A549 (cell line): ENCODE data around the gene PPP1R11.

Experiments used
- CBX2 ChIP-seq: fragments of 200-600 bp; sonication (generic); IDR thresholded peaks from 2 replicates; pipeline ENCODE4 v1.6.1; 2016; ENCODE audit warnings: low read depth, mild to moderate bottlenecking, borderline replicate concordance
- CEBPB ChIP-seq, 2 experiments: fragments of >200 bp in 1 of 2; sonication (Bioruptor Twin) in 1 of 2; formaldehyde crosslinking in 1 of 2; IDR thresholded peaks; 2 replicates each; pipeline ENCODE4 v1.6.1; 2012 to 2016
- ESRRA ChIP-seq: fragments of 150-350 bp; IDR thresholded peaks from 2 replicates; pipeline ENCODE4 v1.6.1; 2014; ENCODE audit warnings: mild to moderate bottlenecking, low read length, borderline replicate concordance
- FOSL2 ChIP-seq, 2 experiments: fragments of 450-650 bp in 1 of 2; fragments of >200 bp in 1 of 2; sonication (Bioruptor Twin) in 1 of 2; formaldehyde crosslinking; IDR thresholded peaks; 2 replicates each; pipeline versions ENCODE4 v1.5.0 to v1.6.1; 2016 to 2020; ENCODE audit warnings: mild to moderate bottlenecking in 1 of 2, moderate library complexity in 1 of 2
- MAX ChIP-seq: IDR thresholded peaks from 2 replicates; pipeline ENCODE4 v1.6.1; 2012
- MYC ChIP-seq: IDR thresholded peaks from 2 replicates; pipeline ENCODE4 v1.6.1; 2012; ENCODE audit warnings: mild to moderate bottlenecking, inconsistent platforms, low read length, improper control_type of control experiment, borderline replicate concordance
- POLR2A ChIP-seq: IDR thresholded peaks from 2 replicates; pipeline ENCODE4 v1.6.1; 2012; ENCODE audit warnings: mild to moderate bottlenecking, low read length
- POLR2AphosphoS2 ChIP-seq: conservative IDR thresholded peaks from 2 replicates; pipeline ENCODE4 v1.6.1; 2012; ENCODE audit warnings: low read length, improper control_type of control experiment, inconsistent platforms
- RAD21 ChIP-seq, 2 experiments: fragments of >200 bp in 1 of 2; sonication (Bioruptor Twin) in 1 of 2; formaldehyde crosslinking in 1 of 2; IDR thresholded peaks in 1 of 2; conservative IDR thresholded peaks in 1 of 2; 2 replicates in 1 of 2; 3 replicates in 1 of 2; pipeline ENCODE4 v1.6.1; 2012 to 2018; ENCODE audit warnings: inconsistent platforms in 1 of 2
- ZNF302 ChIP-seq: fragments of 250-450 bp; sonication (Bioruptor Pico); IDR thresholded peaks from 2 replicates; pipeline ENCODE4 v1.9.0; 2021; ENCODE audit warnings: inconsistent platforms, mild to moderate bottlenecking, moderate library complexity
- TF ChIP-seq, protein P1 (sequence below): fragments of >200 bp; sonication (Bioruptor Twin); formaldehyde crosslinking; IDR thresholded peaks from 3 replicates; pipeline ENCODE4 v1.5.1; 2016
- TF ChIP-seq, protein P2 (sequence below): fragments of >200 bp; sonication (Bioruptor Twin); formaldehyde crosslinking; IDR thresholded peaks from 3 replicates; pipeline ENCODE4 v1.6.1; 2016

- TF ChIP-seq, protein P1, sequence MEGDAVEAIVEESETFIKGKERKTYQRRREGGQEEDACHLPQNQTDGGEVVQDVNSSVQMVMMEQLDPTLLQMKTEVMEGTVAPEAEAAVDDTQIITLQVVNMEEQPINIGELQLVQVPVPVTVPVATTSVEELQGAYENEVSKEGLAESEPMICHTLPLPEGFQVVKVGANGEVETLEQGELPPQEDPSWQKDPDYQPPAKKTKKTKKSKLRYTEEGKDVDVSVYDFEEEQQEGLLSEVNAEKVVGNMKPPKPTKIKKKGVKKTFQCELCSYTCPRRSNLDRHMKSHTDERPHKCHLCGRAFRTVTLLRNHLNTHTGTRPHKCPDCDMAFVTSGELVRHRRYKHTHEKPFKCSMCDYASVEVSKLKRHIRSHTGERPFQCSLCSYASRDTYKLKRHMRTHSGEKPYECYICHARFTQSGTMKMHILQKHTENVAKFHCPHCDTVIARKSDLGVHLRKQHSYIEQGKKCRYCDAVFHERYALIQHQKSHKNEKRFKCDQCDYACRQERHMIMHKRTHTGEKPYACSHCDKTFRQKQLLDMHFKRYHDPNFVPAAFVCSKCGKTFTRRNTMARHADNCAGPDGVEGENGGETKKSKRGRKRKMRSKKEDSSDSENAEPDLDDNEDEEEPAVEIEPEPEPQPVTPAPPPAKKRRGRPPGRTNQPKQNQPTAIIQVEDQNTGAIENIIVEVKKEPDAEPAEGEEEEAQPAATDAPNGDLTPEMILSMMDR: no peak
- TF ChIP-seq MYC (no peak), FOSL2 (IDR thresholded peaks at IDR 0.05) (no peak), FOSL2 (CRISPR knock-in tag; IDR thresholded peaks at IDR 0.05) (no peak), CBX2 (no peak), POLR2AphosphoS2 (no peak), CEBPB (IDR thresholded peaks at IDR 0.05) (no peak), RAD21 (conservative IDR thresholded peaks at IDR 0.05 in 1 of 2, IDR thresholded peaks at IDR 0.05 in 1 of 2) (no peak), POLR2A (no peak), MAX (no peak), ESRRA (no peak), ZNF302 (CRISPR knock-in tag) (no peak)
- TF ChIP-seq, protein P2, sequence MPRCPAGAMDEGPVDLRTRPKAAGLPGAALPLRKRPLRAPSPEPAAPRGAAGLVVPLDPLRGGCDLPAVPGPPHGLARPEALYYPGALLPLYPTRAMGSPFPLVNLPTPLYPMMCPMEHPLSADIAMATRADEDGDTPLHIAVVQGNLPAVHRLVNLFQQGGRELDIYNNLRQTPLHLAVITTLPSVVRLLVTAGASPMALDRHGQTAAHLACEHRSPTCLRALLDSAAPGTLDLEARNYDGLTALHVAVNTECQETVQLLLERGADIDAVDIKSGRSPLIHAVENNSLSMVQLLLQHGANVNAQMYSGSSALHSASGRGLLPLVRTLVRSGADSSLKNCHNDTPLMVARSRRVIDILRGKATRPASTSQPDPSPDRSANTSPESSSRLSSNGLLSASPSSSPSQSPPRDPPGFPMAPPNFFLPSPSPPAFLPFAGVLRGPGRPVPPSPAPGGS: no peak
Observed at GRCh38 chr6:30103872-30104179, 36.8 kb downstream of the PPP1R11 start.
